GM18858 (cell line): Measurements from ENCODE around the gene SMG9.
"Not testable (repeated sequence)": the region's sequence is repeated elsewhere in the genome, so short reads cannot be mapped to it uniquely, and the experiment has no call there.

Source experiments
- ATAC-seq: cut with Tn5 transposase; IDR thresholded peaks from one replicate; pipeline ENCODE4 v1.9.1; 2021; ENCODE audit not compliant: unreplicated experiment

SMG9 gene

GRCh38 chr19:43780706-43781525 is 26.2 kb upstream of the SMG9 start, which contains the start of gene KCNN4:
Gene KCNN4, minus strand, starts transcription at chr19:43780973. Its CDS starts 112 bp downstream, at chr19:43780861.
- ATAC-seq, result no peak

- no peak for ATAC-seq
Measured at GRCh38 chr19:43779820-43780219, 25.1 kb upstream of the SMG9 start.

GRCh38 chr19:43779147-43779819 is 24.5 kb upstream of the SMG9 start:
- no peak for ATAC-seq

GRCh38 chr19:43778651-43779050 is 23.9 kb upstream of the SMG9 start:
- ATAC-seq, result no peak

GRCh38 chr19:43777163-43777695 is 22.5 kb upstream of the SMG9 start:
- no peak for ATAC-seq

GRCh38 chr19:43776286-43776685 is 21.5 kb upstream of the SMG9 start:
- no peak for ATAC-seq

GRCh38 chr19:43775299-43775890 is 20.6 kb upstream of the SMG9 start:
- no peak for ATAC-seq

- not testable (repeated sequence) for ATAC-seq
Measured at GRCh38 chr19:43774940-43775258, 20.1 kb upstream of the SMG9 start.

- no peak for ATAC-seq
Measured at GRCh38 chr19:43774103-43774939, 19.6 kb upstream of the SMG9 start.

GRCh38 chr19:43773725-43774102 is 19.0 kb upstream of the SMG9 start:
- ATAC-seq, result no peak

GRCh38 chr19:43769256-43769655 is 14.5 kb upstream of the SMG9 start:
- ATAC-seq, result no peak

GRCh38 chr19:43768273-43769050 is 13.7 kb upstream of the SMG9 start:
- no peak for ATAC-seq

GRCh38 chr19:43767818-43768217 is 13.1 kb upstream of the SMG9 start:
- ATAC-seq, result no peak

- ATAC-seq, result no peak
Measured at GRCh38 chr19:43767316-43767715, 12.6 kb upstream of the SMG9 start.

- ATAC-seq, result no peak
Measured at GRCh38 chr19:43766755-43767043, 11.9 kb upstream of the SMG9 start.

- ATAC-seq, result peak; percentile 55
Measured at GRCh38 chr19:43765109-43765876, 10.5 kb upstream of the SMG9 start.

GRCh38 chr19:43764684-43765083 is 9.9 kb upstream of the SMG9 start:
- ATAC-seq, result not testable (repeated sequence)

GRCh38 chr19:43763473-43763939 is 8.7 kb upstream of the SMG9 start:
- ATAC-seq, result no peak

- ATAC-seq, result no peak
Measured at GRCh38 chr19:43762814-43763213, 8.1 kb upstream of the SMG9 start.

- ATAC-seq, result no peak
Measured at GRCh38 chr19:43760941-43761340, 6.2 kb upstream of the SMG9 start.
